Hepatic stellate cell (primary cell): ENCODE results near the gene HIVEP3.

ENCODE experiments used
- DNase-seq: peaks from one replicate; pipeline ENCODE4 v3.0.0; 2011; ENCODE audit warnings: low spot score

Gene HIVEP3

DNA sequence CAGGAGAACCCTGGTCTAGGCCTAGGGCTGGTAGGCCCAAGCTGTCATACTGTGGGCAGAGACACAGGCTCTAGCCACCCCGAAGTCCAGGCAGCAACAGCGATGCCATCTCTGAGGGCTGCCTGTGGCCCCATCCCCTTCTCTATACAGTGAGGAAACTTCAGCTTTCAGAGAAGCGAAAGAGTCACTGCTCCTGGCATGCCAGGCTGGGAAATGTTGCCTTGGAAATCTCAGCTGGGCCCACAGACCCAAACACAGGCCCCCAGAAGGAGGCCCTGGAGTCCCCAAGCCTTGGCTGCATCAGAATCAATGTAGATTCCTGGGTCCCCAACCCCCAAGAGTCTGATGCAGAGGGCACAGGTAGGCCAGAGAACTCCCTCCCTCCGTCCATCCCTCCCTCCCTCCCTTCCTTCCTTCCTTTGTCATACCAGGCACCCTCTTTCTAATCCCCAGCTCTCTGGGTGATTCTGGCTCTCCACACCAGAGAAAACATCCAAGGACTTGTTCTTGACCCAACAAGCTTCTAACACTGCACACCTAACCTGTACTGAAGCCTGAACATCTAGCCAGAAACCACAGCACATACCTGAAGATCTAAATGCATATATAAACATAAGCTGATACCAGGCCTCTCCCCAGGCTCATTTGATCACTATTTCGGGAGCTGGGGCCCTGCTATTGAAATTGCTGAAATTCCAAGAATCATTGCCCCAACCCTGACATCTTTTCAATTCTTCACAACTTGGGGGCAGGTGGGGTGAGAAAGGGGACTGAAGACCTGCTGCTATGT is 291.0 kb downstream of the HIVEP3 start:
- DNase-seq: no peak

DNA sequence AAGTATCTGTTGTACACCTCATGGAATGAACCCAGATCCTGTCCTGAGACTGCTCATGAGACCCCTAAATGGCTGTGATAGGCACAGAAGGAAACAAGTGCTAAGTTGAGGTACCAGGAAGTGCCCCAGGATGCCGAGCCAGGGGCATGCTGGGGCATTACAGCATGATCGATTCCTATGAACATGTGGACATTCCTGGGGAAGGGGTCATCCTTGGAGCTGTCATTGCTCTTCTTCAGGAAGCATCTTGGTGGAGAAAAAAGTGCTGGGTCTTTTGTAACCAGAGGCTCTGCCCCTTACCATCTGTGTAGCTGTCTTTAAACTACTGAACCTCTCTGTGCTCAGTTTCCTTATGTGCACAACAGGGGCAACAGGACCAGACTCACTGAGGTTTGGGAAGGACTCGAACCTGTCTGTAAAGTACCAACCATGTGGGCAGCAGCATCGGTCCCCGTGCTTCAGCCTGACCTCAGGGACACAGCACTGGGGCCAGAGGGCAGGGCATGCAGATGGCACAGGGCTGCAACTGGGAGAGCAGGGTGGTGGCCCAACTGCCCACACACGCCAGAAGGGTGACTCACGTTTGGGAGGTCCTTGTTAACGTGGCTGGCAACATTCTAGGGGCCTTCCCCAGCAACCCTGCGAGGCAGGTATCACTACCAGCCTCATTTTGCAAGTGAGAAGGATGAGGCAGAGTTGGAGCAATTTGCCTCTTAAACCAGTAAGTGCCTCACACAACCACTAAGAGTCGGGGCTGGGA is 291.9 kb downstream of the HIVEP3 start:
- DNase-seq: no peak

DNA sequence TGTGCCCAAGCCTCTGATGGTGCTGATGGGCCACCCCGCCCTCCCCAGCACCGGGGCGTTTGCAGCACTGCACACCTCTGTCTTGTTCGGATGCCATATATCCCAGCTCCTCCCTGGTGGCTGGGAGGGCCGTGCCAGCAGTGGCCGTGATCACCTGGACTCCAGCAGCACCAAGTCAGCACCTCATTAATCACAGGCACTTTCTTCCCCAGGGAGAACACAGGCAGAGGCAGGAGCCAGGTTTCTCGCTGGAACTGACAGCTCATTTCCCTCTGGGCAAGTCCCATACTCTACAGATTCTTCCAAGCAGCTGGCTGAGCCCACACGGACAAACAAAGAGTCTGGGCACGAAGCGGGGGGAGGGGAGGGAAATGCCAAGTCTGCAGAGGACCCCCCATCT is 292.6 kb downstream of the HIVEP3 start:
- no peak for DNase-seq

DNA sequence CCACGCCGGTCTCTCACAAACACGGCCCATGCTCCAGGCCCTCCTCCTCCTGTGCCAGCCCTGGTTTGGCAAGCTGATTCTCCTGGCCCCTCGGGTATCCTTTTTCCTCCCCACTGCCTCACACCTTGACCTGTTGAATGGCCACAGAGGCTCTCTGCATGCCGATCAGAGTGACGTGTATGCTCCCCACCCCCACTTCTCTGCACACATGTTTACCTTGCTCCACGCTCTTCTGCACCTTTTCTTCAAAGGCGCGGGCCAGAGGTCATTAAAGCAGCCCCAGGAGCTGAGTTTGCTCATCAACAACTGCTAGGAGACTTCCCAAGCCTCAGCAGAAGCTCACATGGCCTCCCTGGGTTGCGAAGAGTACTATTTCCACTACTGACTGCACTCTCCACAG is 295.0 kb downstream of the HIVEP3 start:
- DNase-seq: no peak

DNA sequence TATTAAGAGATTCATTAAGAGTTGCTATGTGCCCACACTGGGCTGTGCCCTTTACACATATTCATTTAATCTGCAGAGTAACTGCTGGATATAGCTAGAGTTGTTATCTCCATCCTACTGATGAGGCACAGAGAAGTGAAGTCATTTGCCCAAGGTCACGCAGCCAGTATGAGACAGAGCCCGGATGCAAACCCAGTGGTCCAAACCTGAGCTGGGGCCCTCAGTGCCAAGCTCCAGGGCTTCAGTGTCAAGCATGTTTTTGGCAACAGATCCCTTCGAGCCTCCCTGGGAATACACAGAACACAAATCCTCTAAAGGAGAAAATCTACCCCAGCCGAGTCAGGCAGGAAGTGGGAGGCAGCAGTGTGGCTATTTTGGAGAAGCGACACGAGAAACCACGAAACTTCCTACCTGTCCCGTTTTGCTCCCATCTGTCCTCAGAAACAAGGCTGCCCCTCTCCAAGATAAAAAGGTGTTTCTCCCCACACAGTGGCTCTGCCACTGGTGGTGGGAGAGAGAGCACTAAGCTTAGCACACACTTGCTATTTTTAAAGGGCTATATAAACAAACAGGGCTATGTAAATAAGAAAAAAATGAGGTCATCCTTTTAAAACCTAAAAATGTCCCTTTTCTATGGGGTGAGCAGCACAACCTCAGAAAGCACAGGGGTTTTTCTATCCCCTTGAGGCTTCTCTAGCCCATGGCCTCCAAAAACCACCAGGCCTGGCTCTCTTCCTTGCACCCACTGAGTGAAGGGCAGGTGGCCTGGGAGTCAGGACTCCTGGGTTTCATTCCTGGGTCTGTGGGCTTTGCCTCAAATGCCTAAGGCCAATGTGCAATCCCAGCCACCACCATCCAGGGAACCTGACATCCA is 295.6 kb downstream of the HIVEP3 start:
- DNase-seq: peak; percentile 67

DNA sequence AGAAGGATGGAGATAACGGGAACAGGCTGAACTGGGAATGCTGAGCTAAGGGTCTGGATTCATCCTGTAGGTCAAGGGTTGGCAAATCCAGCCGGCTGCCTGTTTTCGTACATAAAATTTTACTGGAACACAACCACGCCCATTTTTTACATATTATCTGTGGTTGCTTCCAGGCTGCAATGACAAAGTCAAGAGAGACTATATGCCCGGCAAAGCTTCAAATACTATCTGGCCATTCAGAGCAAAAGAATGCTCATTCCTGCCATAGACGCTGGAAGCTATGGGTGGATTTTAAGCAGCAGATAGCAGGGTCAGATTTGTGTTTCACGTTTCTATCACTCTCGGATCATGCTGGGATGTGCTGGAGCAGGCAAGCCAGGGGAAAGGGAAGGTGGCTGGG is 296.3 kb downstream of the HIVEP3 start:
- peak; percentile 88 for DNase-seq

DNA sequence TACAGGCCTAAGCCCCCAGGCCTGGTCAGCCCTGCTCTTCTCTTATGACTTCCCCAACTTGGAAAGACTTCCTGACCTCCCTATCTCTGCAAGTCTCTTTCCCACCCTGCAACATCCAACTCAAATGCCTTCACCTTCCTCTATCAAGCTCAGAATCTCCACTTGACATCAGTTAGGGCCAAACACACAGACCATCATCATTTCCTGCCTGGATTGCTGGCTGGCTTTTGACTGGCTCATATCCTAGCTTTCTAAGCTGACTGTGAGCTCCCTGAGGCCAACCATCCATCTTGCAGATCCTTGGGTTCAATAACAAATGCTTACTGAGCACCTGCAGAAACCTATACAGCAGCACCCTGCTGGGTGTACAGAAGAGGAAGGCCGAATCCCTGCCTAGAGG is 296.9 kb downstream of the HIVEP3 start:
- no peak for DNase-seq

DNA sequence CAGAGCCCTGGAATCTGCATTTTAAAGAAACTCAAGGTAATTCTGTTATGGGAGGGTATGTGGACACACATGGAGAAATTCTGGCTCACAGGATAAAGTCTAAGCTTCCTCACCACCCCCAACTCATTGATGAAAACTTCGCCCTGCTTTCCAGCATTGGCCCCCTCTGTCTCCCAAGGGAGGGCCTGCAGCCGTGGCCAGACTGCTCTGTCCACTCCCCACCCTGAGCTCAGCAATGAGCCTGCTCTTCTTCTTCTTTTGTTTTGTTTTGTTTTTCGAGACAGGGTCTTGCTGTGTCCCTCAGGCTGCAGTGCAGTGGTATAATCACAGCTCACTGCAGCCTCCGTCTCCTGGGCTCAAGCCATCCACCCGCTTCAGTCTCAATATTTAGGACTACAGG is 297.5 kb downstream of the HIVEP3 start:
- DNase-seq: no peak

DNA sequence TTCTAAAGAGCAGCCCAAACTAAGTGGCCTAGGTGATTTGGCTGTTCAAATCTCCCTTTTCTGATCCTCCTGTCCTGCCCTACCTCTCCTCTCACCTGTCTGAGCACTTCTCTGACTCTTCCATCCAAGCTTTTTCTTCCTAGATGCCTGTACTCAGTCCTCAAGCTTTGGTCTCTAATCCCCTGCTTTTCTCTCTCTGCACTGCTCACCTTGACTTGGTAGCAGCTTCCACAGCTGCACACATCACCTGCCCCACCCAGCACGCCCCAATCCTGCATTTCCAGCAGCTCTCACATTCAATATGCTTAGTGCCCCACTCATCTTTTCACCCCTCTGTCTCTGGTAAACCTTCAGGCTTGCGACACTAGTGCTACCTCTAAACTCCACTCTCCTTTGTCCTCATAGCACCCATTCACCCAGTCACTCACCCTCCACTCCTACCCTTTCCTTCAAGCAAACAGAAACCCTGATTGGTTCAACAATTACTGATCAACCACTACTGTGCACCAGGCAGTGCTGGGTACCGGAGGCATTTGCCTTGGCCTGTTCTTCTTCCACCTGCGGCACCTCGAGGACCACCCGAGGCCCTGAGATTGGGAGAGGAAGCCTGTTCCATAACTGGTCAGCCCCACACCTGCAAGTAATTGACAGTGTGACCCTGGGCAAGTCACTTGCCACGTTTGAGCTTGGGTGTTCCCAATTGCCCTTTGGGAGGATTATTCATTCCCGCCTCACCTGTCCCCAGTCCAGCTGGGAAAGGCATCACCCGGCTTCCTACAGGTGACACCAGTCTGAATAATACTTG is 298.2 kb downstream of the HIVEP3 start:
- DNase-seq: no peak

DNA sequence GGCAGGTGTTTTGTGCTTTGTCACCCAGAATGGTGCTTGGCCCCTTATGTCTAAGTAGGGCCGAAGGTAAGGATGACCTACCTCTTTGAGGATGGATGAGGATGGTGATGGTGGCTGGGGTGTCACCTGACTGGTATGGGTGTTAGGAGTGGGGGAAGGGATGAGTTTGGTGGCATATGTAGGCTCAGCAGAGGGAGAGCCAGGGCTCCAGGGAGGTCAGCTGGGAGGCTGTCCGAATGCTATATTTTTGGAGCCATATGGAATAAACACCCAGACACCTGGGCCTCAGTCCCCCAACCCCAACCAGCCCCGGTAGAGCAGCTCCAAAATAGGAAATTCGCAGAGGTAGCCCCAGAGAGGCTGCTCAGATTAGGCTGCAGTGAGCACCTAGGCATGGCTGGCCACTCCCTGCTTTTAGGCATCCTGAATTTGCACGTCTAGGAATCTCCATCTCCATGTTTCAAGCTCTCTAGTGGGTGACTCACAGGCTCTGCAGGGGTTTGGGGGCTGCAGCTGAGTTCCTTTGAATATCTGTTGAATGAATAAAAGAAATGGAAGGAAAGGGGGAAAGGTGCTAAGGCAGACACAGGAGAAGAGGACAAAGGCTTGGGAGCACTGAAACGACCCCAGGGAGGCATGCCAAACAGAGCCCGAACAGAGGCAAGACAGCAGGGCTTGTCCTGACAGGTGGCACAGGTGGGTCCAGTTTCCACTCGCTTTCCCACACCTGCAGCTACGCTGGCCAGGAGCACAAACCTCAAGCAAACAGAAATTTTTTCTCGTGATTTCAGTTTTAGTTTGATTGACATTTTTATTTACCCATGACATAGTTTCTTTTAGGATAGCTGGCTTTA is 299.0 kb downstream of the HIVEP3 start:
- DNase-seq: no peak

DNA sequence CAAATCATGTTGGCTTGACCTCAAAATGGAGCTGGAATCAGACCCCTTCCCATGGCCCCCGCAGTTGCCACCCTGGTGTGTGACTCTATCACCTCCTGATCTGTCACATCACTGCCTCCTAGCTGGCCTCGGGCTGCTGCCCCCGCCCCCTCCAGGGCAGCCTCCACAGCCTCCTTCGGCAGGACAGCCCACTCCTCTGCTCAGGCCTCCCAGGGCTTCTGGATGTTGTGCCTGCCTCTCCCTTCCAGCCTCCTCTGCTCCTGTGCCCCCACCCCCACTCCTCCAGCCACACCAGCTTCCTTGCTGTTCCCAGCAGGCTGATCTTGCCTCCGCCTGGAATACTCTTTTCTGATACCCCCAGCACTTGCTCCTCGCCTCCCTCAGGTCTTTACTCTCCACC is 299.9 kb downstream of the HIVEP3 start:
- no peak for DNase-seq

DNA sequence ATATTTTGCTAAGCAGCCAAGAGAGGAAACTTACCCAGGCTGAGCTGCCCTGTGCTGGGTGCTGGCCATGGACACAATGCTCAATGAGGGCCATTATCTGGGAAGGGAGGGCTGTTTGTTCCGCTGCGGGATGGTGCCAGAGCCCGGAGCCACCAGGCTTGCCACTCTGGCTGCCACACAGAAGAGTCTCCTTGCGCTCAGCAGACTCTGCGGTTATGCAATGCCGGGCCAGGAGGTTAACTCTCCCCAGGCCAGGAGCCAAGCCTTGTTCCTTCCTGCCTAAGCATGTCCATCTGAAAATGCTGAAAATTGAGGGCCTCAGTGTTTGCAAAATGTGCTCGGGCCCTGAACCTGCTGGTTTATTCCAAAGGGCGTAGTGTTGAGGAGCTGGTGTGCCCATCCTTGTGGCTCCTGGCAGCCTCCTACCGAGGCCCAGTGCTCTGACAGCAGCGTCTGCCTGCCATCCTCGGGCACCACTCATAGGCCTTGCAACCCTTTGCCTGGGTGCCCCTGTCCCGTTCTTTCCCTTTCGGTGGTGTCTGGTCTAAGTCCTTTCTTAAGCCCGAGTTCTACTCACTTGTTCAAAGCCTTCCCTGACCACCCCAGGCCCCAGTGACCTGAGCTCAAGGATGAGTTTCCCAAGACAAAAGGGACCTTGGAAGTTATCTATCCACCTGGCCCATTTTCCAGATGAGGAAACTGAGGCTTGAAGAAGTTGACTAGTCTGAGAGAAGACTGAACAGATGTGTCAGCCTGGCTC is 300.5 kb downstream of the HIVEP3 start:
- DNase-seq: no peak

DNA sequence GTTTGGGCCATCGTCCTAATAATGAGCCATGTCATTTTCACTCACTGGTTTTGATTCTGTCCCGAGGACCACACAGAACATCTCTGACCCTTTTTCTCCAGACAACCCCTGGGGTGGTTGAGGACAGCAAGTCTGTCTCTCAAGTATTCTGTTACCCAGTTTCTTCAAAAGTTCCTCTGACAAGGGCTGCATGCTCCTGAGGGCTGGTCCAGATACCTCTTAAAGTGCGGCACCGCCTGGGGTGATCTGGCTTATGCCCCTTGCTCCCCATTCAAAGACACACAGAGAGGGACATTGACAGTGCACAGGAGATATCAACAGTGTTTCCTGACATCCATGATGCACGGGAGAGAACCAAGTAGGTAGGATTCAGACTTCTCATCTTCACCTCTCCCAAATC is 301.4 kb downstream of the HIVEP3 start:
- DNase-seq: no peak

DNA sequence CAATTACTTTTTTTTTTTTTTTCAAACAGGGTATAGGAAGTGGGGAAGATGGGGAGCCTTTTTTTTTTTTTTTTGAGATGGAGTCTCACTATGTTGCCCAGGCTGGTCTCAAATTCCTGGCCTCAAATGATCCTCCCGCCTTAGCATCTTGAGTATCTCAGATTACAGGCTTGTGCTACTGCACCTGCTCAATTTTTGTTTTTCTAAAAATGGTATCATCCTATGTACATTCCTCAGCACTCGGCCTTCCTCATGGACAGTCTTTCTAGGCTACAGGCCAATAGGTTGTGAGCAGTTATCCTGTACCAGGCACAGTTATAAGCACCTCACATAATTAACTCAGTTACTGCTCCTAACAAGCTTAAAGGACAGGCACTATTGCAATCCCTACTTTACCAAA is 302.2 kb downstream of the HIVEP3 start:
- no peak for DNase-seq

DNA sequence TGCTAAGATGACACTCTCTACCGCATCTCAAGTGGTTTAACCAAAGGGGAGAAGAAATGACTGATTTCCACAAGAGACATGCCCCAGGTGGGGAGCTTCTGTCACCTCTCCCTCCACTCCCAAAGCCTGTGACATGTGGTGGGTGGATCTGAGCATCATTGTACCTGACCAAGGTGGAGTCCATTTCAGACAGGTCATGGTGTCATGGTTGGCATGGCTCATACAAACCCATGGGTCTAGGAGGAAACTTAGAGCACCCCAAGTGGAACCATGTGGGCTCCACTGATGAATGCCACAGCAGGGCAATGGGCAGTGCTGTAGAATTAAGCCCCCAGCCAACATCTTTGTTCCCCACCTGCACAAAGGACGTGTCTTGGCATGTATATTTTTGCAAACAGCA is 302.7 kb downstream of the HIVEP3 start:
- no peak for DNase-seq

DNA sequence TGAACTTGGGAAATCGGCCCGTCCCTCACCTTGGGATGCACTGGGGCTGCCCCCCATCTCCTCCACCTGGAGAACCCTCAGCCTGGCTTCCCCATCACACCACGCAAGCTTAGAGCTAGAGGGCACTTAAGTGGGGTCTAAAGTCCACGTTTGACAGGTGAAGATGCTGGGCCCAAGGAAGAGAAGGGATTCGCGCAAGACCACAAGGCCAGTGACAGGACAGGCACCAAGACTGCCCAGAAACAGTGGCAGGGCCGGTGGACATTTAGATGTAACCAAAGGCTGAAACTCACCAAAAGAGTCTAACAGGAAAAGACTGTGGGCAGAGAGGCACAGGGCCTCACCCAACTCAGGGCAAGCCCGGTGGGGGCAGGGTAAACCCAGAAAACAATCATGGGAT is 303.4 kb downstream of the HIVEP3 start:
- no peak for DNase-seq

DNA sequence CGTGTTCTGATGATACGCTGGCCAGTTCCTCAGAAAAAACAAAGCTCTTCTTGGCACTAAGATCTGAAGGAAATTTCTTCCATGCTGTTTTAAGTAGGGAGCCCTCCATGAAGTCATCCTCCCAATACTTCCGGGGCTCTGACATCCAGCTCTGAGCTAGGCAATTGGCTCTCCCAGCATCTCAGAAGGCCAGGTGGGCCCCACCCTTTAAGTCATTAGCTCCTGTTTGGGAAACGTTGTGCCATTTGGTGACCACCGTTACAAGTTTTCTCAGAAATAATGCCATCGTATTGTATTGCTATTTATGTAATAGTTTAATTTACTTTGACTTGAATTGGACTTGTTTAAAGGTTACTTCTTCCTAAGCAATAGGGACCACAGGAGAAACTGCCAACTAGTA is 303.9 kb downstream of the HIVEP3 start:
- DNase-seq: no peak

DNA sequence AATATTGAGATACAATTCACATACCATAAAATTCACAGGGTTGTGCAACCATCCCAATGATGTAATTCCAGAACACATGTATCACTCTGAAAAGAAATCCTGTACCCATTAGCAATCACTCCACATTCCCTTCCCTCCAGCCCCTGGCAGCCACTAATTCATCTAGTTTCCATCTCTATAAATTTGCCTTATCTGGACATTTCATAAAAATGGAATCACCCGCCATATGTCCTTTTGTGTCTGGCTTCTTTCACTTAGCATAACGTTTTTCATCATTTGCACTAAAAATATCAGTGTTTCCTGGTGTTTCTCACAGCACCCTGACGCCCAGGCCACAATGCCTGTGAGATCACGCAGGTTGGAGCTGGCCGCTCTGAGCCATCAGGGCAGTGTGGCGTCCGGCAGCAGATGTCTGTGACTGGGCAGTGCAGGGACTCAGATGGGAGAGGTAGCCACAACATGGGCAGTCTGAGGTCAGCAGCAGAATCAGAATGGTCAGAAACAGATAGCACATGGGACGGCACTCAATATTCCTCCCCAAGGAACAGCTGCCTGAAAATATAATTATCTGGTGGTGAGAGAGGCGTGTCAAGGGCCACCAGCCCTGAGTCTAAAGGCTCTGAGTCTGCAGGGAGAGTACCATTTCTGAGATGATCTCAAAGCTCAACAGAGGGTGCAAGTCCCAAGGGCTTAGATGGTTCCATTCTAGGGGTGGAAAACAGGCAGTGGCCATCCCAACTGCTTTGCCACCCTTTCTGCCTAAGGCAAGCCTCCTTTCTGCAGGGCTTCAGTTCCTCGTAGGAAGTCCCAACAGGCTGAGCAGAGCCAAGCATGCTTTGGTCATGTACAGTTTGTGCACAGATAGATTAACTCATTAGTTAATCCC is 304.8 kb downstream of the HIVEP3 start:
- DNase-seq: no peak

DNA sequence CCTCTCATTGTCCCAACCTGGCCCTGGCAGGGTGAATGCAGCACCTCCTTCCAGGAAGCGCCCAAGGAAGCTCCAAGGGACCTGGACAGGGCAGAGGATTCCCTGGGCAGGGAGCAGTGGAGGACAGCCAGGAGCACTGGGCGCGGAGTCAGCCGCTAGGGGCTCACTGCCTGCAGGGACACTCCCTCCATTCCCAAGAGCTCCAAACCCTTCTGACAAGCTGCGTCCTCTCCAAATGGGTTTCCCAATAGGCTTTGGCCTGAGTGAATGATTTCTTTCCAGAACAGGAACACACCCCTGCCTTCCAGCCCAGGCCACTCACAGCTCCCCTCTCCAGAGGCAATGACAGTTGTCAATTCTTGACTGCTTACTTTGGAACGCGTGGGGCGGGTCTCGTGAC is 305.8 kb downstream of the HIVEP3 start:
- no peak for DNase-seq
